OCI-LY7 (cell line): ENCODE results near the gene MAGI1.

Source experiments
- CTCF ChIP-seq: fragments of 200-600 bp; sonication (generic); conservative IDR thresholded peaks from 2 replicates; pipeline ENCODE4 v1.5.1; 2014; ENCODE audit warnings: mild to moderate bottlenecking, antibody characterized with exemption, low read length, moderate library complexity, mixed read lengths
- EZH2phosphoT487 ChIP-seq: fragments of 200-600 bp; sonication (generic); IDR thresholded peaks from 2 replicates; pipeline ENCODE4 v1.6.1; 2018; ENCODE audit warnings: low read depth, borderline replicate concordance, mild to moderate bottlenecking, mixed run types, antibody characterized with exemption, low read length, moderate library complexity, mixed read lengths

GRCh38 chr3:65930648-65931047 is 108.1 kb downstream of the MAGI1 start:
- TF ChIP-seq EZH2phosphoT487 (no peak), CTCF (no peak)
